ENCODE results near the gene RBL2. TPM values are rescaled to one million over a fixed set of nuclear protein-coding genes. Genes with fewer than 3 reads are reported as not detected.

Gene RBL2
- total and polyA plus RNA-seq, 7 donors = 25.0 to 113 (median 74.9) TPM

- Histone ChIP-seq H3K27me3 (no peaks in the 10 kb centered on the region), H3K27ac (no peak overlapping the region), H3K36me3 (no peaks in the 10 kb centered on the region), H3K4me1 (peaks cover 0 to under 1% (median under 1%) of the 10 kb centered on the region in 4 donors), H3K9me3 (no peaks in the 10 kb centered on the region), H3K4me3 (no peak overlapping the region)
- intact Hi-C loops (cut with DNase I) = no loop called here
- 89 to 91% methylated on average over 6 of the region's 6 CpGs for WGBS, 2 donors
- DNase-seq = peak; percentile 24
- TF ChIP-seq POLR2A (IDR thresholded peaks at IDR 0.05) (no peak), POLR2AphosphoS5 (IDR thresholded peaks at IDR 0.05) (no peak), EP300 (IDR thresholded peaks at IDR 0.05) (no peak), CTCF (IDR thresholded peaks at IDR 0.05) (no peak)
Observed at GRCh38 chr16:53515259-53515658, 81.0 kb downstream of the RBL2 start.

- Histone ChIP-seq H3K9me3 (no peaks in the 10 kb centered on the region), H3K4me3 (no peak overlapping the region), H3K27me3 (no peaks in the 10 kb centered on the region), H3K27ac (peak overlapping the region in 1 of 4 donors; percentile 47), H3K36me3 (no peaks in the 10 kb centered on the region), H3K4me1 (no peaks in the 10 kb centered on the region)
- intact Hi-C loops (cut with DNase I) = no loop called here
- WGBS, 2 donors = 86 to 93% methylated on average over 2 of the region's 2 CpGs
- peak; percentile 14 for DNase-seq
- TF ChIP-seq CTCF (IDR thresholded peaks at IDR 0.05) (no peak), POLR2AphosphoS5 (IDR thresholded peaks at IDR 0.05) (no peak), POLR2A (IDR thresholded peaks at IDR 0.05) (no peak), EP300 (IDR thresholded peaks at IDR 0.05) (no peak)
Observed at GRCh38 chr16:53515811-53516210, 81.5 kb downstream of the RBL2 start.

- no peaks in the 10 kb centered on the region for H3K4me1 ChIP-seq
- H3K27me3 ChIP-seq = no peaks in the 10 kb centered on the region
- 88 to 96% methylated on average over 4 of the region's 4 CpGs for WGBS, 2 donors
- DNase-seq = no peak
- TF ChIP-seq POLR2AphosphoS5 (IDR thresholded peaks at IDR 0.05) (no peak), CTCF (IDR thresholded peaks at IDR 0.05) (no peak), POLR2A (IDR thresholded peaks at IDR 0.05) (no peak), EP300 (IDR thresholded peaks at IDR 0.05) (no peak)
- intact Hi-C loops (cut with DNase I) = no loop called here
- H3K36me3 ChIP-seq = no peaks in the 10 kb centered on the region
- no peaks in the 10 kb centered on the region for H3K9me3 ChIP-seq
- no peak overlapping the region for H3K4me3 ChIP-seq
- peak overlapping the region in 2 of 4 donors; percentile 7 to 47 for H3K27ac ChIP-seq
Observed at GRCh38 chr16:53517851-53518250, 83.6 kb downstream of the RBL2 start.

GRCh38 chr16:53518550-53519416, 84.5 kb downstream of the RBL2 start:
- no peaks in the 10 kb centered on the region for H3K27me3 ChIP-seq
- DNase-seq = no peak
- no peak overlapping the region for H3K4me3 ChIP-seq
- no peaks in the 10 kb centered on the region for H3K9me3 ChIP-seq
- no peaks in the 10 kb centered on the region for H3K4me1 ChIP-seq
- intact Hi-C loops (cut with DNase I) = no loop called here
- TF ChIP-seq POLR2A (IDR thresholded peaks at IDR 0.05) (no peak), CTCF (IDR thresholded peaks at IDR 0.05) (no peak), EP300 (IDR thresholded peaks at IDR 0.05) (peak in 1 of 4 donors; percentile 46), POLR2AphosphoS5 (IDR thresholded peaks at IDR 0.05) (peak in 3 of 4 donors; percentile 33 to 69 (median 44))
- WGBS, 2 donors = 45 to 80% methylated on average over 19 of the region's 19 CpGs
- H3K36me3 ChIP-seq = no peaks in the 10 kb centered on the region
- peak overlapping the region in 3 of 4 donors; percentile 17 to 66 (median 32) for H3K27ac ChIP-seq

Data from sigmoid colon (tissue), 7 donors.